HepG2 (cell line): Measurements from ENCODE around the gene TMEM258. TPM values are rescaled to one million over a fixed set of nuclear protein-coding genes. Genes with fewer than 3 reads are reported as not detected.

Source experiments
- BCLAF1 ChIP-seq: fragments of 450-650 bp; IDR thresholded peaks from 2 replicates; pipeline ENCODE4 v1.6.1; 2017; ENCODE audit warnings: mild to moderate bottlenecking
- CERS6 ChIP-seq: sonication (generic); formaldehyde crosslinking; IDR thresholded peaks from 2 replicates; pipeline ENCODE4 v1.5.0; 2020; ENCODE audit warnings: missing genetic modification reagents
- GATA4 ChIP-seq: sonication (generic); IDR thresholded peaks from 2 replicates; pipeline ENCODE4 v1.6.1; 2016; ENCODE audit warnings: antibody characterized with exemption, low read depth, borderline replicate concordance
- HDAC2 ChIP-seq: sonication (generic); formaldehyde crosslinking; IDR thresholded peaks from 2 replicates; pipeline ENCODE4 v1.4.0; 2020; ENCODE audit warnings: missing genetic modification reagents
- IKZF1 ChIP-seq: fragments of 450-650 bp; IDR thresholded peaks from 2 replicates; pipeline ENCODE4 v1.7.1; 2016
- IRF2 ChIP-seq: IDR thresholded peaks from 2 replicates; pipeline ENCODE4 v1.6.1; 2018; ENCODE audit warnings: missing genetic modification reagents, missing compliant biosample characterization
- KLF16 ChIP-seq, 2 experiments: sonication (generic) in 1 of 2; formaldehyde crosslinking in 1 of 2; IDR thresholded peaks; 2 replicates each; pipeline versions ENCODE4 v1.6.1 to v1.8.0; 2016 to 2023; ENCODE audit warnings: missing genetic modification reagents in 2 of 2, missing compliant biosample characterization in 1 of 2
- MAFF ChIP-seq: IDR thresholded peaks from 2 replicates; pipeline ENCODE4 v1.6.1; 2011; ENCODE audit warnings: low read depth, low read length, improper control_type of control experiment
- MAFG ChIP-seq: sonication (generic); formaldehyde crosslinking; IDR thresholded peaks from 2 replicates; pipeline ENCODE4 v1.5.1; 2020; ENCODE audit warnings: mild to moderate bottlenecking, missing genetic modification reagents
- MED1 ChIP-seq: sonication (generic); formaldehyde crosslinking; IDR thresholded peaks from 2 replicates; pipeline ENCODE4 v1.4.0; 2020; ENCODE audit warnings: missing genetic modification reagents
- MTERF4 ChIP-seq: sonication (generic); formaldehyde crosslinking; IDR thresholded peaks from 2 replicates; pipeline ENCODE4 v1.8.0; 2023; ENCODE audit warnings: mild to moderate bottlenecking, missing genetic modification reagents
- NFE2L2 ChIP-seq: fragments of 150-350 bp; IDR thresholded peaks from 2 replicates; pipeline ENCODE4 v1.6.1; 2014; ENCODE audit warnings: low read length
- NFKBIZ ChIP-seq: IDR thresholded peaks from 2 replicates; pipeline ENCODE4 v1.6.1; 2018; ENCODE audit warnings: missing genetic modification reagents, missing compliant biosample characterization
- NR1H2 ChIP-seq: sonication (generic); formaldehyde crosslinking; IDR thresholded peaks from 2 replicates; pipeline ENCODE4 v1.8.1; 2022; ENCODE audit warnings: low read depth, missing genetic modification reagents, borderline replicate concordance
- PHB2 ChIP-seq: fragments of 450-650 bp; IDR thresholded peaks from 2 replicates; pipeline ENCODE4 v1.6.1; 2018; ENCODE audit not compliant: partially characterized antibody
- RORA ChIP-seq: sonication (generic); formaldehyde crosslinking; IDR thresholded peaks from 2 replicates; pipeline ENCODE4 v1.5.0; 2020; ENCODE audit warnings: mild to moderate bottlenecking, missing genetic modification reagents, moderate library complexity
- SATB2 ChIP-seq: sonication (generic); formaldehyde crosslinking; IDR thresholded peaks from 2 replicates; pipeline ENCODE4 v1.5.0; 2020; ENCODE audit warnings: missing genetic modification reagents
- ZBTB2 ChIP-seq: sonication (generic); formaldehyde crosslinking; IDR thresholded peaks from 2 replicates; pipeline ENCODE4 v1.8.0; 2022; ENCODE audit warnings: low read depth, missing genetic modification reagents
- ZFX ChIP-seq: sonication (generic); formaldehyde crosslinking; IDR thresholded peaks from 2 replicates; pipeline ENCODE4 v1.4.0; 2020; ENCODE audit warnings: mild to moderate bottlenecking, low read depth, missing genetic modification reagents, moderate library complexity
- ZFY ChIP-seq: sonication (generic); formaldehyde crosslinking; IDR thresholded peaks from 2 replicates; pipeline ENCODE4 v1.4.0; 2020; ENCODE audit warnings: missing genetic modification reagents
- ZNF292 ChIP-seq: sonication (generic); formaldehyde crosslinking; IDR thresholded peaks from 2 replicates; pipeline ENCODE4 v1.8.1; 2022; ENCODE audit warnings: mild to moderate bottlenecking, low read depth, missing genetic modification reagents, borderline replicate concordance
- ZNF614 ChIP-seq: IDR thresholded peaks from 2 replicates; pipeline ENCODE4 v1.6.1; 2018; ENCODE audit warnings: missing biosample characterization, missing genetic modification reagents, inconsistent platforms, borderline replicate concordance
- ZNF790 ChIP-seq: sonication (generic); formaldehyde crosslinking; IDR thresholded peaks from 2 replicates; pipeline ENCODE4 v1.8.0; 2022; ENCODE audit warnings: missing genetic modification reagents, mild to moderate bottlenecking, borderline replicate concordance
- polyA plus RNA-seq, 8 experiments: library from polyadenylated mRNA; depleted of rRNA in 3 of 8; stranded (reverse) in 7 of 8; unstranded in 1 of 8; fragments of >200 nt; fragmentation: Illumina TruSeq in 4 of 8; extraction: Trizol in 4 of 8; gene quantifications; 2 replicates each; pipeline versions ENCODE4 v1.2.1 to v1.2.3, GENCODE V29; 2011 to 2016; ENCODE audit warnings: low read depth in 4 of 8, missing spikeins in 1 of 8, mixed read lengths in 1 of 8; ENCODE audit not compliant: insufficient read depth in 1 of 8
- total RNA-seq, 5 experiments: library from RNA; depleted of rRNA; stranded (reverse); fragments of >200 nt; fragmentation: Illumina TruSeq; extraction: Trizol; gene quantifications; 2 replicates each; pipeline ENCODE4 v1.2.3, GENCODE V29; 2016; ENCODE audit warnings: low read depth in 1 of 5
- TF ChIP-seq, protein P1 (sequence below): sonication (generic); formaldehyde crosslinking; IDR thresholded peaks from 2 replicates; pipeline ENCODE4 v1.8.0; 2022; ENCODE audit warnings: mild to moderate bottlenecking, missing genetic modification reagents, moderate library complexity

Gene TMEM258
- total and polyA plus RNA-seq, 2 of the 13 experiments (the other 11 are each of a cell fraction or from before 2014, with no cell fraction given): 175 to 424 TPM

GRCh38 chr11:61747192-61747966 lies 45.0 kb downstream of the TMEM258 start (continued):
- TF ChIP-seq ZNF790 (CRISPR knock-in tag) (peak; percentile 44; the same call in 1 of the 2 replicates), MAFG (CRISPR knock-in tag) (no peak), ZBTB2 (CRISPR knock-in tag) (no peak), PHB2 (no peak), KLF16 (CRISPR knock-in tag; IDR thresholded peaks at IDR 0.05) (peak in 1 of 2 experiments; percentile 42; a peak in 2 of 4 replicates), GATA4 (no peak), HDAC2 (CRISPR knock-in tag) (peak; percentile 84; the same call in 1 of the 2 replicates), CERS6 (no peak), SATB2 (CRISPR knock-in tag) (no peak), ZNF614 (CRISPR knock-in tag) (peak; percentile 74; the same call in 1 of the 2 replicates), ZNF292 (0 out of 2 replicates have a peak, but pooled peaks have one; percentile 46), ZFX (CRISPR knock-in tag) (peak; percentile 98), IKZF1 (no peak), NFKBIZ (CRISPR knock-in tag) (0 out of 2 replicates have a peak, but pooled peaks have one; percentile 57), IRF2 (CRISPR knock-in tag) (peak; percentile 86), ZFY (CRISPR knock-in tag) (peak; percentile 90), MED1 (peak; percentile 39; the same call in 1 of the 2 replicates), MTERF4 (CRISPR knock-in tag) (no peak), NFE2L2 (no peak), BCLAF1 (no peak), MAFF (no peak), NR1H2 (CRISPR knock-in tag) (no peak), RORA (CRISPR knock-in tag) (no peak)
- TF ChIP-seq, protein P1, sequence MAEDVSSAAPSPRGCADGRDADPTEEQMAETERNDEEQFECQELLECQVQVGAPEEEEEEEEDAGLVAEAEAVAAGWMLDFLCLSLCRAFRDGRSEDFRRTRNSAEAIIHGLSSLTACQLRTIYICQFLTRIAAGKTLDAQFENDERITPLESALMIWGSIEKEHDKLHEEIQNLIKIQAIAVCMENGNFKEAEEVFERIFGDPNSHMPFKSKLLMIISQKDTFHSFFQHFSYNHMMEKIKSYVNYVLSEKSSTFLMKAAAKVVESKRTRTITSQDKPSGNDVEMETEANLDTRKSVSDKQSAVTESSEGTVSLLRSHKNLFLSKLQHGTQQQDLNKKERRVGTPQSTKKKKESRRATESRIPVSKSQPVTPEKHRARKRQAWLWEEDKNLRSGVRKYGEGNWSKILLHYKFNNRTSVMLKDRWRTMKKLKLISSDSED (CRISPR knock-in tag): no peak
